HEK293 (cell line): ENCODE results near the gene MARVELD1.

Experiments used
- KLF1 ChIP-seq: fragments of 450-650 bp; formaldehyde crosslinking; IDR thresholded peaks from 2 replicates; pipeline ENCODE4 v1.5.1; 2016; ENCODE audit warnings: missing biosample characterization, missing genetic modification characterization
- KLF7 ChIP-seq: fragments of 450-650 bp; formaldehyde crosslinking; IDR thresholded peaks from 2 replicates; pipeline ENCODE4 v1.5.1; 2016; ENCODE audit warnings: missing biosample characterization, missing genetic modification characterization, borderline replicate concordance
- MYNN ChIP-seq: fragments of 450-650 bp; formaldehyde crosslinking; IDR thresholded peaks from 2 replicates; pipeline ENCODE4 v1.5.1; 2016; ENCODE audit warnings: missing biosample characterization, missing genetic modification characterization, borderline replicate concordance
- SCRT1 ChIP-seq: fragments of 450-650 bp; formaldehyde crosslinking; IDR thresholded peaks from 2 replicates; pipeline ENCODE4 v1.5.1; 2016; ENCODE audit warnings: missing biosample characterization, missing genetic modification characterization, borderline replicate concordance
- SP3 ChIP-seq: fragments of 450-650 bp; formaldehyde crosslinking; IDR thresholded peaks from 2 replicates; pipeline ENCODE4 v1.5.1; 2016; ENCODE audit warnings: missing biosample characterization, missing genetic modification characterization
- ZBTB49 ChIP-seq: fragments of 450-650 bp; formaldehyde crosslinking; IDR thresholded peaks from 2 replicates; pipeline ENCODE4 v1.5.1; 2016; ENCODE audit warnings: missing biosample characterization, missing genetic modification characterization, low read depth
- ZFHX2 ChIP-seq: fragments of 450-650 bp; formaldehyde crosslinking; conservative IDR thresholded peaks from 2 replicates; pipeline ENCODE4 v1.5.1; 2016; ENCODE audit warnings: missing biosample characterization, missing genetic modification characterization
- ZFP3 ChIP-seq: fragments of 450-650 bp; formaldehyde crosslinking; IDR thresholded peaks from 2 replicates; pipeline ENCODE4 v1.5.1; 2016; ENCODE audit warnings: low read depth, missing biosample characterization, missing genetic modification characterization
- ZFP41 ChIP-seq: fragments of 450-650 bp; formaldehyde crosslinking; IDR thresholded peaks from 2 replicates; pipeline ENCODE4 v1.5.1; 2016; ENCODE audit warnings: missing biosample characterization, missing genetic modification characterization, borderline replicate concordance
- ZNF133 ChIP-seq: fragments of 450-650 bp; formaldehyde crosslinking; IDR thresholded peaks from 2 replicates; pipeline ENCODE4 v1.5.1; 2016; ENCODE audit warnings: missing biosample characterization, missing genetic modification characterization
- ZNF169 ChIP-seq: fragments of 450-650 bp; formaldehyde crosslinking; IDR thresholded peaks from 2 replicates; pipeline ENCODE4 v1.5.1; 2016; ENCODE audit warnings: missing biosample characterization, missing genetic modification characterization
- ZNF174 ChIP-seq: fragments of 450-650 bp; formaldehyde crosslinking; IDR thresholded peaks from 2 replicates; pipeline ENCODE4 v1.5.0; 2017; ENCODE audit warnings: missing biosample characterization, mild to moderate bottlenecking, missing genetic modification characterization
- ZNF18 ChIP-seq: fragments of 450-650 bp; formaldehyde crosslinking; IDR thresholded peaks from 2 replicates; pipeline ENCODE4 v1.5.1; 2016; ENCODE audit warnings: missing biosample characterization, missing genetic modification characterization
- ZNF214 ChIP-seq: fragments of 450-650 bp; formaldehyde crosslinking; IDR thresholded peaks from 2 replicates; pipeline ENCODE4 v1.5.1; 2017; ENCODE audit warnings: missing biosample characterization, mild to moderate bottlenecking, missing genetic modification characterization, borderline replicate concordance
- ZNF274 ChIP-seq, 2 experiments: fragments of 200-500 bp in 1 of 2; fragments of 450-650 bp in 1 of 2; sonication (Bioruptor generic) in 1 of 2; formaldehyde crosslinking in 1 of 2; IDR thresholded peaks; 2 replicates each; pipeline versions ENCODE4 v1.5.1 to v1.6.1; 2014 to 2016; ENCODE audit warnings: borderline replicate concordance in 1 of 2, inconsistent platforms in 1 of 2, low read length in 1 of 2, missing biosample characterization in 1 of 2, missing genetic modification characterization in 1 of 2
- ZNF280C ChIP-seq: fragments of 450-650 bp; formaldehyde crosslinking; IDR thresholded peaks from 2 replicates; pipeline ENCODE4 v1.5.1; 2016; ENCODE audit warnings: missing biosample characterization, missing genetic modification characterization
- ZNF335 ChIP-seq: fragments of 450-650 bp; formaldehyde crosslinking; conservative IDR thresholded peaks from 2 replicates; pipeline ENCODE4 v1.5.1; 2016; ENCODE audit warnings: missing biosample characterization, missing genetic modification characterization
- ZNF449 ChIP-seq: fragments of 450-650 bp; formaldehyde crosslinking; IDR thresholded peaks from 2 replicates; pipeline ENCODE4 v1.5.1; 2017; ENCODE audit warnings: missing biosample characterization, mild to moderate bottlenecking, missing genetic modification characterization, moderate library complexity
- ZNF518A ChIP-seq: fragments of 450-650 bp; formaldehyde crosslinking; conservative IDR thresholded peaks from 2 replicates; pipeline ENCODE4 v1.5.1; 2016; ENCODE audit warnings: low read depth, missing biosample characterization, missing genetic modification characterization
- ZNF549 ChIP-seq: fragments of 450-650 bp; IDR thresholded peaks from 2 replicates; pipeline ENCODE4 v1.5.1; 2018; ENCODE audit warnings: missing biosample characterization, missing genetic modification characterization, mild to moderate bottlenecking, inconsistent platforms, moderate library complexity
- ZNF629 ChIP-seq: fragments of 450-650 bp; formaldehyde crosslinking; IDR thresholded peaks from 2 replicates; pipeline ENCODE4 v1.5.1; 2017; ENCODE audit warnings: missing biosample characterization, missing genetic modification characterization
- ZNF639 ChIP-seq: fragments of 450-650 bp; formaldehyde crosslinking; IDR thresholded peaks from 2 replicates; pipeline ENCODE4 v1.5.1; 2016; ENCODE audit warnings: missing biosample characterization, missing genetic modification characterization

Gene MARVELD1

GRCh38 chr10:97714401-97715258 is 1.1 kb downstream of the MARVELD1 start (continued):
- TF ChIP-seq ZNF518A (tag by site-specific recombination) (no peak), ZNF214 (tag by site-specific recombination) (no peak), ZFP41 (no peak), ZNF133 (tag by site-specific recombination) (no peak), ZNF274 (IDR thresholded peaks at IDR 0.05; ENCODE audit: low read length) (no peak), ZNF274 (tag by site-specific recombination; IDR thresholded peaks at IDR 0.05; ENCODE audit: borderline replicate concordance) (no peak), ZBTB49 (tag by site-specific recombination) (no peak), ZNF549 (tag by site-specific recombination) (no peak), KLF7 (tag by site-specific recombination) (0 out of 2 replicates have a peak, but pooled peaks have one; percentile 9), ZNF629 (tag by site-specific recombination) (no peak; the same call in 1 of the 2 replicates), ZFHX2 (tag by site-specific recombination) (peak; percentile 76), SCRT1 (tag by site-specific recombination) (peak; percentile 30; the same call in 1 of the 2 replicates), SP3 (peak; percentile 60), MYNN (tag by site-specific recombination) (no peak), ZNF639 (tag by site-specific recombination) (no peak), ZNF174 (tag by site-specific recombination) (no peak), ZFP3 (tag by site-specific recombination) (no peak), ZNF335 (tag by site-specific recombination) (peak; percentile 83), KLF1 (tag by site-specific recombination) (peak; percentile 98), ZNF18 (tag by site-specific recombination) (no peak), ZNF280C (tag by site-specific recombination) (no peak), ZNF169 (tag by site-specific recombination) (no peak), ZNF449 (tag by site-specific recombination) (no peak)
